Activated naive CD8-positive, alpha-beta T cell treated with anti-CD3 and anti-CD28 coated beads, Interleukin-2, amount 50 U/mL, for 24 hours (primary cell): ENCODE data around the gene FOXN3.
A peak's percentile ranks its signal among the peaks of the same experiment; 100 is the strongest.

Source experiments
- ATAC-seq: fragments of 150-1000 bp; cut with Tn5 transposase; one replicate; pipeline ENCODE4 v1.10.0; 2021
- DNase-seq: peaks from one replicate; pipeline ENCODE4 v3.0.0; 2021
- H3K27ac Mint-ChIP-seq: one replicate; pipeline ENCODE4 v1.8.0; 2021; ENCODE audit warnings: mild to moderate bottlenecking, mixed read lengths
- H3K27me3 Mint-ChIP-seq: one replicate; pipeline ENCODE4 v1.8.0; 2021; ENCODE audit warnings: mixed read lengths
- H3K36me3 Mint-ChIP-seq: one replicate; pipeline ENCODE4 v1.8.0; 2021; ENCODE audit warnings: low read depth, mixed read lengths
- H3K4me1 Mint-ChIP-seq: one replicate; pipeline ENCODE4 v1.8.0; 2021; ENCODE audit warnings: mixed read lengths
- H3K4me3 Mint-ChIP-seq: one replicate; pipeline ENCODE4 v1.8.0; 2021; ENCODE audit warnings: mild to moderate bottlenecking, moderate library complexity, mixed read lengths
- H3K9me3 Mint-ChIP-seq: one replicate; pipeline ENCODE4 v1.8.0; 2021; ENCODE audit warnings: mixed read lengths

The FOXN3 gene

GRCh38 chr14:89372512-89372883 lies 44.5 kb downstream of the FOXN3 start:
- peaks cover 64% of the 10 kb centered on the region for H3K4me1 Mint-ChIP-seq
- DNase-seq (no peak), ATAC-seq (no peak)
- peaks cover 35% of the 10 kb centered on the region for H3K36me3 Mint-ChIP-seq
- H3K9me3 Mint-ChIP-seq = peaks cover 12% of the 10 kb centered on the region
- no peak overlapping the region for H3K27ac Mint-ChIP-seq
- no peaks in the 10 kb centered on the region for H3K27me3 Mint-ChIP-seq
- H3K4me3 Mint-ChIP-seq = no peak overlapping the region

- Mint-ChIP-seq H3K4me3 (no peak overlapping the region), H3K36me3 (peaks cover 33% of the 10 kb centered on the region), H3K4me1 (peaks cover 65% of the 10 kb centered on the region), H3K27ac (no peak overlapping the region), H3K27me3 (no peaks in the 10 kb centered on the region), H3K9me3 (peaks cover 12% of the 10 kb centered on the region)
- no peak for DNase-seq
- ATAC-seq = no peak
Measured at GRCh38 chr14:89371585-89372511, 45.2 kb downstream of the FOXN3 start.

- Mint-ChIP-seq H3K9me3 (peaks cover 12% of the 10 kb centered on the region), H3K27ac (no peak overlapping the region), H3K4me3 (no peak overlapping the region), H3K27me3 (no peaks in the 10 kb centered on the region), H3K4me1 (peaks cover 69% of the 10 kb centered on the region), H3K36me3 (peaks cover 30% of the 10 kb centered on the region)
- no peak for DNase-seq
- no peak for ATAC-seq
Measured at GRCh38 chr14:89370781-89371180, 46.3 kb downstream of the FOXN3 start.

- no peak for ATAC-seq
- no peak overlapping the region for H3K27ac Mint-ChIP-seq
Measured at GRCh38 chr14:89370381-89370780, 46.7 kb downstream of the FOXN3 start.

GRCh38 chr14:89369656-89370055 lies 47.4 kb downstream of the FOXN3 start:
- Mint-ChIP-seq H3K27me3 (no peaks in the 10 kb centered on the region), H3K36me3 (peaks cover 30% of the 10 kb centered on the region), H3K4me3 (no peak overlapping the region), H3K4me1 (peaks cover 76% of the 10 kb centered on the region), H3K27ac (peak overlapping the region; percentile 15), H3K9me3 (peaks cover 12% of the 10 kb centered on the region)
- ATAC-seq (no peak), DNase-seq (no peak)

More at GRCh38 chr14:89370381-89370780, 46.7 kb downstream of the FOXN3 start:
- Mint-ChIP-seq H3K9me3 (peaks cover 12% of the 10 kb centered on the region), H3K27me3 (no peaks in the 10 kb centered on the region), H3K4me3 (no peak overlapping the region), H3K36me3 (peaks cover 30% of the 10 kb centered on the region), H3K4me1 (peaks cover 73% of the 10 kb centered on the region)
- no peak for DNase-seq

GRCh38 chr14:89368490-89369477 lies 48.2 kb downstream of the FOXN3 start:
- no peak overlapping the region for H3K4me3 Mint-ChIP-seq
- H3K27ac Mint-ChIP-seq = peak overlapping the region; percentile 15
- H3K27me3 Mint-ChIP-seq = no peaks in the 10 kb centered on the region
- no peak for ATAC-seq
- H3K9me3 Mint-ChIP-seq = peaks cover 12% of the 10 kb centered on the region
- DNase-seq = no peak
- H3K36me3 Mint-ChIP-seq = peaks cover 28% of the 10 kb centered on the region
- H3K4me1 Mint-ChIP-seq = peaks cover 81% of the 10 kb centered on the region

GRCh38 chr14:89367779-89368120 lies 49.3 kb downstream of the FOXN3 start:
- Mint-ChIP-seq H3K4me3 (no peak overlapping the region), H3K4me1 (peaks cover 82% of the 10 kb centered on the region), H3K27ac (no peak overlapping the region), H3K9me3 (peaks cover 17% of the 10 kb centered on the region), H3K36me3 (peaks cover 28% of the 10 kb centered on the region), H3K27me3 (no peaks in the 10 kb centered on the region)
- DNase-seq = no peak
- ATAC-seq = no peak

- Mint-ChIP-seq H3K27ac (peak overlapping the region; percentile 91), H3K4me3 (no peak overlapping the region), H3K4me1 (peaks cover 77% of the 10 kb centered on the region), H3K36me3 (peaks cover 25% of the 10 kb centered on the region), H3K27me3 (no peaks in the 10 kb centered on the region), H3K9me3 (peaks cover 17% of the 10 kb centered on the region)
- no peak for ATAC-seq
- DNase-seq = no peak
Measured at GRCh38 chr14:89366864-89367778, 49.9 kb downstream of the FOXN3 start.

- H3K27me3 Mint-ChIP-seq = no peaks in the 10 kb centered on the region
- DNase-seq = peak; percentile 55
- peaks cover 17% of the 10 kb centered on the region for H3K9me3 Mint-ChIP-seq
- H3K27ac Mint-ChIP-seq = peak overlapping the region; percentile 91
- peaks cover 64% of the 10 kb centered on the region for H3K4me1 Mint-ChIP-seq
- H3K36me3 Mint-ChIP-seq = peaks cover 16% of the 10 kb centered on the region
- H3K4me3 Mint-ChIP-seq = peak overlapping the region; percentile 76
- peak; percentile 95 for ATAC-seq
Measured at GRCh38 chr14:89365061-89365801, 51.8 kb downstream of the FOXN3 start.

- DNase-seq = no peak
- H3K9me3 Mint-ChIP-seq = peaks cover 11% of the 10 kb centered on the region
- H3K36me3 Mint-ChIP-seq = peaks cover 12% of the 10 kb centered on the region
- H3K27me3 Mint-ChIP-seq = no peaks in the 10 kb centered on the region
- H3K4me1 Mint-ChIP-seq = peaks cover 61% of the 10 kb centered on the region
- no peak for ATAC-seq
- peak overlapping the region; percentile 76 for H3K4me3 Mint-ChIP-seq
- peak overlapping the region; percentile 91 for H3K27ac Mint-ChIP-seq
Measured at GRCh38 chr14:89364316-89364715, 52.7 kb downstream of the FOXN3 start.

- Mint-ChIP-seq H3K4me1 (peaks cover 45% of the 10 kb centered on the region), H3K4me3 (no peak overlapping the region), H3K36me3 (peaks cover 12% of the 10 kb centered on the region), H3K27me3 (no peaks in the 10 kb centered on the region), H3K9me3 (peaks cover 6% of the 10 kb centered on the region), H3K27ac (peak overlapping the region; percentile 64)
- no peak for ATAC-seq
- no peak for DNase-seq
Measured at GRCh38 chr14:89360277-89360676, 56.8 kb downstream of the FOXN3 start.

- DNase-seq (no peak), ATAC-seq (no peak)
- Mint-ChIP-seq H3K4me3 (no peak overlapping the region), H3K27ac (no peak overlapping the region), H3K9me3 (peaks cover 6% of the 10 kb centered on the region), H3K4me1 (peaks cover 40% of the 10 kb centered on the region), H3K27me3 (no peaks in the 10 kb centered on the region), H3K36me3 (peaks cover 12% of the 10 kb centered on the region)
Measured at GRCh38 chr14:89359477-89360222, 57.4 kb downstream of the FOXN3 start.
